ENCODE data around the gene MAST3. TPM values are rescaled to one million over a fixed set of nuclear protein-coding genes. Genes with fewer than 3 reads are reported as not detected.

MAST3 gene
- total RNA-seq (2022; extraction: Qiagen RNA extraction; ENCODE audit: low read depth), result 1.6 to 2.2 TPM (median 1.8 TPM) in 5 replicates

DNA sequence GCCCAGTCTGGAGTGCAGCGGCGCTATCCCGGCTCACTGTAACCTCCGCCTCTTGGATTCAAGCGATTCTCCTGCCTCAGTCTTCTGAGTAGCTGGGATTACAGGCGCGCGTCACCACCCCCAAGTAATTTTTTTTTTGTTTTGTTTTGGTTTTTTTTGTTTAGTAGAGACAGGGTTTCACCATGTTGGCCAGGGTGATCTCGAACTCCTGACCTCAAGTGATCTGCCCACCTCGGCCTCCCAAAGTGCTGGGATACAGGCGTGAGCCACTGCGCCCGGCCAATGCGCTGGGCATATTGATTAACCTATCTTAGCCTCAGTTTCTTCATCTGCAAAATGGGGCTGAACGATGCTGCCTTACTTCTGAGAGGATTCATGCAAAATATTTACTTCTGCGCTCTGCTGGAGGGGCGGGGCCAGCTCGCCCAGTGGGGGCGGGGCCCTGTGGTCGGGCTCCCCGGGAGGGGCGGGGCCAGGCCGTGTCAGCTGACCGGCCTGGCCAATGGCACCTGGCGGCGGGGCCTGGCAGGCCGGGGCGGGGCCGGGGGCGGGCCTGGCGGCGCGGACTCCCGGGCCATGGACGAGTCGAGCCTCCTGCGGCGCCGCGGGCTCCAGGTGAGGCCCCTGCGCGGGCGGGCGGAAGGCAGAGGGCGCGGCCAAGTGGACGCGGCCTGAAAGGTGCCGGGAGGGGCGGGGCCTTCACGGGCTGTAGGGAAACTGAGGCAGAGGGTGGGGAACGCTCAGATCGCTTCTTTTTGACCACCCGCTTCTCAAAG, at the start of gene MAST3:
Gene MAST3, plus strand, starts transcription at position 562 of the 776 bp plus-strand sequence. Its CDS starts 15 bp downstream, at position 577.

DNA sequence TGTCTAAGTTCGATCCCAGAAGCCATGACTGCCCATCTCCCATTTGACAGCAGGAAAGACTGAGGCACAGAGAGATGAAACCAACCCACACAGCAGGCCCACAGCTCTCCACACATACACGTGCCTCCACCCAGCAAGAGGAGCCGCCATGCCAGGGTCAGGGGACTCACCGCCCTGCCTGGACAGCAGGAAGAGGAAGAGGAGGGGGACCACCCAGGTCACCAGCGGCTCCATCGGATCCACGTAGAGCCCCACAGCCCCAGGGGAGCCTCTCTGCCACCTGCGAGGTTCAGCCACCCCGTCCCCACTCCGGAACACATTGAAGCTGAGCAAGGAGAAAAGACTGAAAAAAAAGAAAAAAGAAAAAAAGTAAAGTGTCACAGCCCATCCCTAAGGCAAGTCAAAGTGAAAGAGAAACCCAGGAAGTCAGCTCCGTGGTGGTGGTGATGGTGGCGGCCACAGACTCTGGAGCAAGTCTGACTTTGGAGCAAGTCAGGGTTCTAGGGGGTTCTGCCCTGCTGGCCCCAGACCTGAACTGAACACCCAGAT, 10.9 kb upstream of the MAST3 start, which contains the start of gene IL12RB1:
Gene IL12RB1, minus strand, starts transcription at position 345 of the 549 bp plus-strand sequence. Its CDS starts 111 bp downstream, at position 234.

GRCh38 chr19:18152817-18153555, 55.4 kb downstream of the MAST3 start, which contains the start of gene PIK3R2:
PIK3R2 (plus strand) TSS chr19:18153163; CDS start chr19:18155880, 2,717 bp downstream.

GRCh38 chr19:18173572-18174288, 76.2 kb downstream of the MAST3 start, which contains the start of gene IFI30:
IFI30 (plus strand) TSS chr19:18173813; CDS start chr19:18173842, 29 bp downstream.

GRCh38 chr19:18192673-18193387, 95.3 kb downstream of the MAST3 start, which contains the start of gene MPV17L2:
MPV17L2 (plus strand) TSS chr19:18193218; CDS start chr19:18193282, 64 bp downstream.

Other genes with a start within 250 kb of the MAST3 start
- gene JAK3, start 249.8 kb upstream of the MAST3 start, total RNA-seq (2022; extraction: Qiagen RNA extraction; ENCODE audit: low read depth), result 0.15 to 0.36 TPM (median 0.31 TPM) in 5 replicates
- 1,820 to 2,407 TPM (median 2,274 TPM) in 5 replicates for gene RPL18A, start 237.9 kb upstream of the MAST3 start, total RNA-seq (2022; extraction: Qiagen RNA extraction; ENCODE audit: low read depth)
- gene SLC5A5, start 225.8 kb upstream of the MAST3 start, total RNA-seq (2022; extraction: Qiagen RNA extraction; ENCODE audit: low read depth), result 0.06 to 0.25 TPM (median 0.17 TPM) in 5 replicates
- 101 to 120 TPM (median 112 TPM) in 5 replicates for gene CCDC124, start 164.8 kb upstream of the MAST3 start, total RNA-seq (2022; extraction: Qiagen RNA extraction; ENCODE audit: low read depth)
- gene KCNN1, start 130.7 kb upstream of the MAST3 start, total RNA-seq (2022; extraction: Qiagen RNA extraction; ENCODE audit: low read depth), result 0.38 to 0.98 TPM (median 0.47 TPM) in 5 replicates
- gene ARRDC2, start 89.6 kb upstream of the MAST3 start, total RNA-seq (2022; extraction: Qiagen RNA extraction; ENCODE audit: low read depth), result 18.4 to 28.5 TPM (median 27.6 TPM) in 5 replicates
- gene IL12RB1, start 10.8 kb upstream of the MAST3 start, total RNA-seq (2022; extraction: Qiagen RNA extraction; ENCODE audit: low read depth), result not detected in 5 replicates
- gene PIK3R2, start 55.4 kb downstream of the MAST3 start, total RNA-seq (2022; extraction: Qiagen RNA extraction; ENCODE audit: low read depth), result 3.0 to 13.4 TPM (median 9.3 TPM) in 5 replicates
- gene IFI30, start 76.0 kb downstream of the MAST3 start, total RNA-seq (2022; extraction: Qiagen RNA extraction; ENCODE audit: low read depth), result 10.4 to 22.0 TPM (median 15.3 TPM) in 5 replicates
- gene MPV17L2, start 95.4 kb downstream of the MAST3 start, total RNA-seq (2022; extraction: Qiagen RNA extraction; ENCODE audit: low read depth), result 9.0 to 13.3 TPM (median 10.7 TPM) in 5 replicates
- gene RAB3A, start 106.3 kb downstream of the MAST3 start, total RNA-seq (2022; extraction: Qiagen RNA extraction; ENCODE audit: low read depth), result 0.53 to 1.1 TPM (median 0.57 TPM) in 5 replicates
- gene PDE4C, start 128.7 kb downstream of the MAST3 start, total RNA-seq (2022; extraction: Qiagen RNA extraction; ENCODE audit: low read depth), result 0.27 to 0.50 TPM in 2 of 5 replicates, not detected in the others
- 0.32 to 0.49 TPM (median 0.40 TPM) in 5 replicates for gene IQCN, start 176.7 kb downstream of the MAST3 start, total RNA-seq (2022; extraction: Qiagen RNA extraction; ENCODE audit: low read depth)
- 35.1 to 63.5 TPM (median 51.7 TPM) in 5 replicates for gene JUND, start 183.8 kb downstream of the MAST3 start, total RNA-seq (2022; extraction: Qiagen RNA extraction; ENCODE audit: low read depth)
- 228 to 256 TPM (median 239 TPM) in 5 replicates for gene LSM4, start 225.3 kb downstream of the MAST3 start, total RNA-seq (2022; extraction: Qiagen RNA extraction; ENCODE audit: low read depth)
- gene PGPEP1, start 242.8 kb downstream of the MAST3 start, total RNA-seq (2022; extraction: Qiagen RNA extraction; ENCODE audit: low read depth), result 2.6 to 3.1 TPM (median 2.6 TPM) in 5 replicates

Measured in A549 treated with RU486 at 1 μM for 4 hours (cell line).